OCI-LY3 (cell line): Measurements from ENCODE around the gene OPRL1.

Experiments
- EZH2phosphoT487 ChIP-seq: fragments of 200-600 bp; shearing (Covaris generic); IDR thresholded peaks from 2 replicates; pipeline ENCODE4 v1.6.1; 2018; ENCODE audit warnings: antibody characterized with exemption, mixed run types, low read depth
- TF ChIP-seq, protein P1 (sequence below): fragments of 200-600, 300-600 bp; sonication (generic); IDR thresholded peaks from 2 replicates; pipeline ENCODE4 v1.5.1; 2014; ENCODE audit warnings: antibody characterized with exemption, low read length, low read depth

GRCh38 chr20:64033981-64034493 lies 45.8 kb upstream of the OPRL1 start:
- TF ChIP-seq, protein P1, sequence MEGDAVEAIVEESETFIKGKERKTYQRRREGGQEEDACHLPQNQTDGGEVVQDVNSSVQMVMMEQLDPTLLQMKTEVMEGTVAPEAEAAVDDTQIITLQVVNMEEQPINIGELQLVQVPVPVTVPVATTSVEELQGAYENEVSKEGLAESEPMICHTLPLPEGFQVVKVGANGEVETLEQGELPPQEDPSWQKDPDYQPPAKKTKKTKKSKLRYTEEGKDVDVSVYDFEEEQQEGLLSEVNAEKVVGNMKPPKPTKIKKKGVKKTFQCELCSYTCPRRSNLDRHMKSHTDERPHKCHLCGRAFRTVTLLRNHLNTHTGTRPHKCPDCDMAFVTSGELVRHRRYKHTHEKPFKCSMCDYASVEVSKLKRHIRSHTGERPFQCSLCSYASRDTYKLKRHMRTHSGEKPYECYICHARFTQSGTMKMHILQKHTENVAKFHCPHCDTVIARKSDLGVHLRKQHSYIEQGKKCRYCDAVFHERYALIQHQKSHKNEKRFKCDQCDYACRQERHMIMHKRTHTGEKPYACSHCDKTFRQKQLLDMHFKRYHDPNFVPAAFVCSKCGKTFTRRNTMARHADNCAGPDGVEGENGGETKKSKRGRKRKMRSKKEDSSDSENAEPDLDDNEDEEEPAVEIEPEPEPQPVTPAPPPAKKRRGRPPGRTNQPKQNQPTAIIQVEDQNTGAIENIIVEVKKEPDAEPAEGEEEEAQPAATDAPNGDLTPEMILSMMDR = no peak
- no peak for TF ChIP-seq EZH2phosphoT487
